Breast epithelium (tissue), 4 donors: ENCODE data around the gene HHATL. TPM values are rescaled to one million over a fixed set of nuclear protein-coding genes. Genes with fewer than 3 reads are reported as not detected.

Source experiments
- DNase-seq, 2 donors: peaks; one replicate each; pipeline ENCODE4 v3.0.0-alpha.2; 2019; ENCODE audit warnings: low spot score in 2 of 2
- H3K27ac ChIP-seq, 2 donors: fragments of 200-600 bp; sonication (generic) in 1 of 2; one replicate each; pipeline ENCODE4 v1.5.1; 2016 to 2019; ENCODE audit warnings: mild to moderate bottlenecking in 1 of 2
- H3K27me3 ChIP-seq, 2 donors: fragments of 200-600 bp; sonication (generic) in 1 of 2; one replicate each; pipeline versions ENCODE4 v1.5.1 to v1.6.0; 2017 to 2019; ENCODE audit warnings: control low read depth in 1 of 2, mild to moderate bottlenecking in 1 of 2
- H3K36me3 ChIP-seq: fragments of 200-600 bp; one replicate; pipeline ENCODE4 v1.5.1; 2019
- H3K4me1 ChIP-seq, 2 donors: fragments of 200-600 bp; sonication (generic); one replicate each; pipeline ENCODE4 v1.5.1; 2016 to 2019; ENCODE audit warnings: control low read depth in 1 of 2
- H3K4me3 ChIP-seq, 3 donors: fragments of 200-600 bp; sonication (generic); 1 replicate in 2 of 3; 2 replicates in 1 of 3; pipeline ENCODE4 v1.5.1; 2016 to 2019; ENCODE audit warnings: mild to moderate bottlenecking in 3 of 3, moderate library complexity in 2 of 3
- H3K9me3 ChIP-seq, 2 donors: fragments of 200-600 bp; sonication (generic) in 1 of 2; one replicate each; pipeline ENCODE4 v1.5.1; 2016 to 2019; ENCODE audit warnings: control low read depth in 1 of 2
- POLR2A ChIP-seq: fragments of 450-650 bp; IDR thresholded peaks from one replicate; pipeline ENCODE4 v1.6.1; 2016; ENCODE audit warnings: antibody characterized with exemption, mild to moderate bottlenecking, moderate library complexity
- POLR2AphosphoS5 ChIP-seq, 3 donors: sonication (generic); formaldehyde crosslinking; IDR thresholded peaks; one replicate each; pipeline ENCODE4 v1.6.1; 2017; ENCODE audit warnings: antibody characterized with exemption in 3 of 3
- intact Hi-C: fragments of 100-400 bp; cut with DNase I; formaldehyde crosslinking; loops from one replicate; pipeline ENCODE4 v1.15.1; 2023; ENCODE audit warnings: low total_unique reads
- total RNA-seq, 3 donors: library from RNA; depleted of rRNA; stranded (reverse); fragments of >200 nt; gene quantifications; one replicate each; pipeline ENCODE4 v1.1.0, GENCODE V29; 2016
- TF ChIP-seq, protein P1 (sequence below), 3 donors: fragments of 450-650 bp; IDR thresholded peaks; one replicate each; pipeline ENCODE4 v1.5.1; 2016 to 2017; ENCODE audit warnings: antibody characterized with exemption in 3 of 3, mild to moderate bottlenecking in 3 of 3, moderate library complexity in 3 of 3

HHATL gene
- total RNA-seq, 3 donors from 2014 or later, result 0.32 to 1.6 TPM; not detected in 1

GRCh38 chr3:42739401-42740158, 37.0 kb upstream of the HHATL start:
- intact Hi-C loops, result no loop called here
- H3K27ac ChIP-seq, result no peak overlapping the region
- DNase-seq, result peak in 1 of 2 donors; percentile 17
- H3K36me3 ChIP-seq, result no peaks in the 10 kb centered on the region
- H3K4me3 ChIP-seq, result no peak overlapping the region
- no peaks in the 10 kb centered on the region for H3K4me1 ChIP-seq
- TF ChIP-seq POLR2AphosphoS5 (IDR thresholded peaks at IDR 0.05) (no peak), POLR2A (no peak)
- TF ChIP-seq, protein P1, sequence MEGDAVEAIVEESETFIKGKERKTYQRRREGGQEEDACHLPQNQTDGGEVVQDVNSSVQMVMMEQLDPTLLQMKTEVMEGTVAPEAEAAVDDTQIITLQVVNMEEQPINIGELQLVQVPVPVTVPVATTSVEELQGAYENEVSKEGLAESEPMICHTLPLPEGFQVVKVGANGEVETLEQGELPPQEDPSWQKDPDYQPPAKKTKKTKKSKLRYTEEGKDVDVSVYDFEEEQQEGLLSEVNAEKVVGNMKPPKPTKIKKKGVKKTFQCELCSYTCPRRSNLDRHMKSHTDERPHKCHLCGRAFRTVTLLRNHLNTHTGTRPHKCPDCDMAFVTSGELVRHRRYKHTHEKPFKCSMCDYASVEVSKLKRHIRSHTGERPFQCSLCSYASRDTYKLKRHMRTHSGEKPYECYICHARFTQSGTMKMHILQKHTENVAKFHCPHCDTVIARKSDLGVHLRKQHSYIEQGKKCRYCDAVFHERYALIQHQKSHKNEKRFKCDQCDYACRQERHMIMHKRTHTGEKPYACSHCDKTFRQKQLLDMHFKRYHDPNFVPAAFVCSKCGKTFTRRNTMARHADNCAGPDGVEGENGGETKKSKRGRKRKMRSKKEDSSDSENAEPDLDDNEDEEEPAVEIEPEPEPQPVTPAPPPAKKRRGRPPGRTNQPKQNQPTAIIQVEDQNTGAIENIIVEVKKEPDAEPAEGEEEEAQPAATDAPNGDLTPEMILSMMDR (IDR thresholded peaks at IDR 0.05), result no peak
- no peaks in the 10 kb centered on the region for H3K9me3 ChIP-seq
- no peaks in the 10 kb centered on the region for H3K27me3 ChIP-seq

- intact Hi-C loops, result no loop called here
Measured at GRCh38 chr3:42736531-42736930, 33.9 kb upstream of the HHATL start.

DNA sequence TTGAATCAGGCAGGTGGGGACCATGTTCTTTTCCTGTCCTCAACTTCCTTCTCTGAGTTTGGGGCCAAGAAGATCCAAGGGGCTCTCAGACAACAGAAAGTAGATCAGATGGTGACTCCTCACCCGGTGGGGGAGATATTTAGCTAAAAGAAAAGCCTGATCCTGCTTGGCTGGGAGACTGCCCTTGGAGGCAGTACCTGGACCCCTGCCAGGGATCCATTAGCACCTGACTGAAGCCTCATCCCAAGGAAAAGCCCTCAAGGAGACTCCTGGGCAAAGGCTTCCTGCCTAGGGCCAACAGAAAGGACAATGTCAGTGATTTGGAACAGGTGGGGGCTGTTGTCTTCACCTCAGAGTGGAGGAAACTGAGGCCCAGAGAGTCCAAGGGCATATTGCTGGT, 33.5 kb upstream of the HHATL start:
- no peaks in the 10 kb centered on the region for H3K9me3 ChIP-seq
- no peak overlapping the region for H3K27ac ChIP-seq
- no peaks in the 10 kb centered on the region for H3K36me3 ChIP-seq
- no peaks in the 10 kb centered on the region for H3K4me1 ChIP-seq
- no peak overlapping the region for H3K4me3 ChIP-seq
- no peaks in the 10 kb centered on the region for H3K27me3 ChIP-seq
- TF ChIP-seq, protein P1 (IDR thresholded peaks at IDR 0.05), result no peak
- TF ChIP-seq POLR2A (no peak), POLR2AphosphoS5 (IDR thresholded peaks at IDR 0.05) (no peak)
- DNase-seq, result peak in 1 of 2 donors; percentile 14
- intact Hi-C loops, result no loop called here

More at GRCh38 chr3:42736531-42736930, 33.9 kb upstream of the HHATL start:
- H3K27ac ChIP-seq, result no peak overlapping the region
- no peak overlapping the region for H3K4me3 ChIP-seq
- H3K27me3 ChIP-seq, result no peaks in the 10 kb centered on the region
- TF ChIP-seq POLR2A (no peak), POLR2AphosphoS5 (IDR thresholded peaks at IDR 0.05) (no peak)
- TF ChIP-seq, protein P1 (IDR thresholded peaks at IDR 0.05), result no peak
- H3K9me3 ChIP-seq, result no peaks in the 10 kb centered on the region
- peak in 1 of 2 donors; percentile 11 for DNase-seq
- no peaks in the 10 kb centered on the region for H3K4me1 ChIP-seq
- no peaks in the 10 kb centered on the region for H3K36me3 ChIP-seq

- DNase-seq, result peak in 1 of 2 donors; percentile 11
- Histone ChIP-seq H3K4me3 (no peak overlapping the region), H3K4me1 (no peaks in the 10 kb centered on the region), H3K9me3 (no peaks in the 10 kb centered on the region), H3K27me3 (no peaks in the 10 kb centered on the region), H3K27ac (no peak overlapping the region), H3K36me3 (no peaks in the 10 kb centered on the region)
- intact Hi-C loops, result no loop called here
- TF ChIP-seq POLR2AphosphoS5 (IDR thresholded peaks at IDR 0.05) (no peak), POLR2A (no peak)
- TF ChIP-seq, protein P1 (IDR thresholded peaks at IDR 0.05), result no peak
Measured at GRCh38 chr3:42735615-42736014, 33.0 kb upstream of the HHATL start.

GRCh38 chr3:42735019-42735418, 32.4 kb upstream of the HHATL start:
- Histone ChIP-seq H3K4me1 (no peaks in the 10 kb centered on the region), H3K27me3 (no peaks in the 10 kb centered on the region), H3K27ac (no peak overlapping the region), H3K36me3 (no peaks in the 10 kb centered on the region), H3K9me3 (no peaks in the 10 kb centered on the region), H3K4me3 (no peak overlapping the region)
- intact Hi-C loops, result no loop called here
- TF ChIP-seq, protein P1 (IDR thresholded peaks at IDR 0.05), result no peak
- TF ChIP-seq POLR2A (no peak), POLR2AphosphoS5 (IDR thresholded peaks at IDR 0.05) (no peak)
- no peak for DNase-seq
